Skeletal muscle cell (primary cell): ENCODE results near the gene CYFIP1.

Source experiments
- DNase-seq: peaks from one replicate; pipeline ENCODE4 v3.0.0-alpha.2; 2010; ENCODE audit warnings: low read depth
- H3K4me3 ChIP-seq: 2 replicates; pipeline ENCODE4 v1.5.1; 2011; ENCODE audit warnings: low read depth, mild to moderate bottlenecking, control low read depth, low read length, moderate library complexity

The CYFIP1 gene

GRCh38 chr15:22880068-22880980, 99.8 kb downstream of the CYFIP1 start:
- no peak for DNase-seq
- H3K4me3 ChIP-seq, result no peak overlapping the region

DNA sequence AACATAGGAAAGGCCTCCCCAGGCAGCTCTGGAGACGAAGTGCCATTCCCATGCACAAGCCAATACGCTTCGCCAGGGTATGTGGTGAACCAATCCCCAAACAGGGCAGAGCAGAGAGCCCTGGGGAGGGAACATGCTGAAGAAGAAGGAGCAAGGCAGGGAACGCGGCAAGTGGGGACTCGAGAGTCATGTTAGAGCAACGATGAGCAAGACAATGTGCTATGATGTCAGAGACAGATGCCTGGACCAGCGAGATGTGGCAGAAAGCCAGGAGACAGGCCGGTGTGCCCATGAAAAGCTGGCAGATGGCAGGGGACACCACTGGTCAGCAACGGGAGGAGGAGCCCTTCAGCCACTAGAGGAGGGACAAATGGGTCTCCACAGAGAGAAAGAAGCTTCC, 102.1 kb downstream of the CYFIP1 start:
- H3K4me3 ChIP-seq, result no peak overlapping the region
- DNase-seq, result no peak

GRCh38 chr15:22877607-22878006, 102.6 kb downstream of the CYFIP1 start:
- no peak for DNase-seq
- H3K4me3 ChIP-seq, result no peak overlapping the region

DNA sequence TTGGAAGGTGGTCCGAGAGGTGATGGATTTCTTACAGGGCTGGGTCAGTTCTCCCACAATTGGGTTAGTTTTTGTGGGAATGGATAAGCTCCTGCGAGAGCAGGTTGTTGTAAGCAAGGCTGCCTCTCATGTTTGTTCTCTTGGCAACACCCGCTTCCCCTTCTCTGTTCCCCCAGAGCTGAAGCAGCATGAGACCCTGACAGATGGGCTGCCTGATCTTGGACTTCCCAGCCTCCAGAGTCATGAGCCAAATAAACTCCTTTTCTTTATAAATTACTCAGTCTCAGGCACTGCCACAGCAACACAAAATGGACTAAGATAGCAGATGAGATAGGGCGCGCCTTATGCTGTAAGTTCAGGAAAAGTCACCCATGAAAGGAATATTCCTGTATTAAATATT, 103.1 kb downstream of the CYFIP1 start:
- DNase-seq, result no peak
- H3K4me3 ChIP-seq, result no peak overlapping the region

GRCh38 chr15:22874966-22875365, 105.2 kb downstream of the CYFIP1 start:
- no peak for DNase-seq
- H3K4me3 ChIP-seq, result no peak overlapping the region

DNA sequence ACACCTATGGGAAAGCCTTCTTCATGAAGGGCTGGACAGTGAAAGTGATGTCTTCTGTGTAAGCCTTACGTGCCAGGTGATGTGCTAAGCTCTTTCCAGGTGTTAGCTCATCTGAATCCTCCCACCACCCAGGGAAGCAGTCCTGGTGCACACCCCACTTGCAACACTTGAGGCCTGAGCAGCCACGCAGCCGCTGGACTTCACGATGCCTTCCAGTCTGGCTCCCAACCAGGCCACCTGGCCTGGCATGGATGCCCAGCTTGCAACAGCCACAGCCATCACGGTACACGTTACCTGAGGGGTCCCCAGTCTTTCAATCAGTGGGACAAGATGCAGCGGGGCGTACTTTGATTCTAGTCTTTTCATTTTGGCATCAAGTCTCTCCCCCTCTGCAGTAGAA, 105.9 kb downstream of the CYFIP1 start:
- no peak overlapping the region for H3K4me3 ChIP-seq
- DNase-seq, result no peak

DNA sequence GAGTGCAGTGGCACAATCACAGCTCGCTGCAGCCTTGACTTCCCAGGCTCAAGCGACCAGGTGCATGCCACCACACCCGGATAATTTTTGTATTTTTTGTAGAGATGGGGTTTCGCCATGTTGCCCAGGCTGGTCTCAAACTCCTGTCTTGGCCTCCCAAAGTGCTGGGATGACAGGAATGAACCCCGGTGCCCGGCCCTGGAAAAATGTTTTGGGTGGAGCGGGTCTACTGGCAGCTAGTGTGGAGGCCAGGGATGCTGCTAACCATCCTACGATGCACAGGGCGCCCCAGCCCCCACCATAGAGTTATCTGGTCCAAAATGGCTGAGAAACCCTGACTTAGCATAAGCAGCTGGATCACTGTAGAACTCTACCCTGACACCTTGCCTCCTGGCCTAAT, 106.3 kb downstream of the CYFIP1 start:
- no peak for DNase-seq
- no peak overlapping the region for H3K4me3 ChIP-seq

- peak; percentile 51 for DNase-seq
- no peak overlapping the region for H3K4me3 ChIP-seq
Observed at GRCh38 chr15:22872936-22873701, 107.0 kb downstream of the CYFIP1 start.

DNA sequence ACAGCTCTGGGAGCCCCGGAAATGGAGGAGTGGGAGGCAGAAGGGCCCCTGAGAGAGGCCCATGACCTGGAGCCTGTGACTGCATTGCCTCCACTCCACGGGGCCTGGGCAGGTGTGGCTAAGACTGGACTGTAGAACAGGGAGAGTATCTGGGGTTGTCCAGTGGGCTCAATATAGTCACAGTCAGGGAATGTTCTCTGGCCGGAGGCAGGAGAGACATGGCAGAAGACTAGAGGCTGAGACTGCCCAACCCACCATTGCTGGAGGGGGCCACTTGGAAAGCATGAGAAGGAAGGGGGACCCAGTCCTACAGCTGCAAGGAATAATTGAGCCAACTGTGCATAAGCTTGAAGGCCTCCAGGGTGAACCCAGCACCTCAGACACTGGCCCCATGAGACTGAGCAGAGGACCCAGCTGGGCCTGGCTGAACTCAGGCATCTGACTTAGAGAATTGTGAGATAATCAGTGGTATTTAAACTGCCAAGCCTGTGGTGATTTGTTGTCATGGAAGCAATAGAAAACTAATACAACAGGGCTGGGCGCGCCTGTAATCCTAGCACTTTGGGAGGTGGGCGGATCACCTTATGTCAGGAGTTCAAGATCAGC, 108.6 kb downstream of the CYFIP1 start:
- H3K4me3 ChIP-seq, result no peak overlapping the region
- DNase-seq, result no peak

DNA sequence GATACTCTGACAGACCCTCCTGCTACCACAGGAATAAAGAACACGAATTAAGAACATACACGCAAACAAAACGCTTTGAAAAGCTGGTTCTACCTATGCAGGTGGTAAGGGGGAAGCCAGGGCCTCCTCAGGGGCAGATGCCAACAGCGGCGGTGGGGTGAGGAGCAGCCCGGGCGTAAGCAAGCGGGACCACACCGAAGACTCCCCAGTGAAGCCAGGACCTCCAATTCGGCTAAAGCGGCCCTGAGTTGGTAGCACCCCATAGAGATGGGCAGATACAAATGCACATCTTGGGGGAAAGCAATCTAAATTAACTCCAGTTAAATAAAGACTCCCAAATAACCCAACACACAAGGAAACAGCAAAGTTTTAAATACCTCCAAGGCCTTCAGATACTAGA, 109.3 kb downstream of the CYFIP1 start:
- DNase-seq, result no peak
- H3K4me3 ChIP-seq, result no peak overlapping the region

DNA sequence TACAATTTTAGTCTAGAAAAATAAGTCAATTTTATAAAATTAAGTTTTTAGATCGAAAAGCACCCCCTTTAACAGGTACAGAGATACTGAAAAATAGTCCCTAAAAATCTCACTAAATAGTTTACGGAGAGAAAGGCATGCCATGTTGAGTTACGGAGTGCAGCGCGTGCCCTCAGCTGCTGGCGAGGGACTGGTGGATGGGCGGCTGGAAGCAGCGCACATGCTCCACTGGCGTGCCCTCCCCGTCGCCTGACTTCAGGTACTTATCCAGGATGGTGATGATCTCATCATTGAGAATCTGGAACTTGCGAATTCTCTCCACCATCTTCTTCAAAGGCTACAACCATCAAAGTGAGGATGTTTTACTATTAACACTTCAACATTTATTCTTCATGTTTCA, 110.3 kb downstream of the CYFIP1 start:
- H3K4me3 ChIP-seq, result no peak overlapping the region
- DNase-seq, result no peak

GRCh38 chr15:22868928-22869327, 111.2 kb downstream of the CYFIP1 start:
- DNase-seq, result no peak
- no peak overlapping the region for H3K4me3 ChIP-seq

- no peak for DNase-seq
Observed at GRCh38 chr15:22868495-22868894, 111.7 kb downstream of the CYFIP1 start.

DNA sequence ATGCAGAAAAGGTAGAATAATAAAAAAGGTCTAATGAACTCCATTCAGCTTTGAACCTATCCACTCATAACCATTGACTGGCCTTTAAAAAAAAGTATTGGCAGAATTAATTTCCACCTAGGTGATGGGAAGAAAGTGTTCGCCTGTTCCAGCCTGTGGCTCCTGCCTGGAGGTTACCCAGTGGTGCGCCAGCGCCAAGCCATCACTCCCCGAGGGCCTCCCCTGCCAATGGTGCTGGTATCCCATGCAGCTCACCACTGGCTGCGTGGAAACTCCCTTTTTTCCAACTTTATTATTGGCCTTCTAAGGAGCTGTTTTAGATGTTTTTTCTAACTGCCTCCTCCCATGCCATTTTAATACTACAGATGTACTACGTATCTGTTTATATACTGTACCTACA, 112.3 kb downstream of the CYFIP1 start:
- no peak for DNase-seq
- H3K4me3 ChIP-seq, result no peak overlapping the region

More at GRCh38 chr15:22868495-22868894, 111.7 kb downstream of the CYFIP1 start:
- no peak overlapping the region for H3K4me3 ChIP-seq

DNA sequence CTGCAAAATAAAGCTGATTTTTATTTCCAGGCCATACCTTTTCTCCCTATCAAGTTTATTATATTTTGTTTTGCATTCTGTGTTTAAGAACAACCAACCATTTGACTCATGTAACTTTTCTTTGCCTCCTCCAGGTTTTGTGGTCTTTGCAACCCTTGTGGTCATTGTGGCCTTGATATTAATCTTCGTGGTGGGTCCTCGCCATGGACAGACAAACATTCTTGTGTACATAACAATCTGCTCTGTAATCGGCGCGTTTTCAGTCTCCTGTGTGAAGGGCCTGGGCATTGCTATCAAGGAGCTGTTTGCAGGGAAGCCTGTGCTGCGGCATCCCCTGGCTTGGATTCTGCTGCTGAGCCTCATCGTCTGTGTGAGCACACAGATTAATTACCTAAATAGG, 114.1 kb downstream of the CYFIP1 start:
- no peak for DNase-seq
- no peak overlapping the region for H3K4me3 ChIP-seq

- no peak overlapping the region for H3K4me3 ChIP-seq
- no peak for DNase-seq
Observed at GRCh38 chr15:22863356-22863755, 116.8 kb downstream of the CYFIP1 start.

GRCh38 chr15:22861161-22861560, 119.0 kb downstream of the CYFIP1 start:
- H3K4me3 ChIP-seq, result no peak overlapping the region
- no peak for DNase-seq

GRCh38 chr15:22856659-22857058, 123.5 kb downstream of the CYFIP1 start:
- no peak overlapping the region for H3K4me3 ChIP-seq
- no peak for DNase-seq

GRCh38 chr15:22855791-22856190, 124.4 kb downstream of the CYFIP1 start:
- no peak overlapping the region for H3K4me3 ChIP-seq
- no peak for DNase-seq

DNA sequence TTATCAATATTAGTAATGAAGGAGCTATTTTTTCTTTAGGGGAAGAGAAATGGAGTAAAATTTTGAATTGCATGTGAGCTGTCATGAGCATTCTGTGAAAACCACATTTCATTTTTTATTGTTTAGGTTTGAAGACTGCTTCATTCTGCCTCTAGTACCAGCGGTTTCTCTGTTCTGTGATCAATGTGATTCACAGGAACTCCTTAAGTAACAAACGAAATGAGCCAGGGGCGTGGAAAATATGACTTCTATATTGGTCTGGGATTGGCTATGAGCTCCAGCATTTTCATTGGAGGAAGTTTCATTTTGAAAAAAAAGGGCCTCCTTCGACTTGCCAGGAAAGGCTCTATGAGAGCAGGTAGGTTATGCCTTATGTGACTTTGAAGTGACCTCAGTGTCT, 128.7 kb downstream of the CYFIP1 start:
- no peak overlapping the region for H3K4me3 ChIP-seq
- no peak for DNase-seq
